OCI-LY1 (cell line): ENCODE data around the gene P3H2.

Experiments used
- CTCF ChIP-seq: fragments of 200-600 bp; sonication (generic), shearing (Covaris generic); IDR thresholded peaks from 2 replicates; pipeline ENCODE4 v1.5.1; 2017; ENCODE audit warnings: mild to moderate bottlenecking, antibody characterized with exemption, low read length, moderate library complexity, mixed read lengths
- EZH2 ChIP-seq: fragments of 200-600 bp; sonication (generic), shearing (Covaris generic); IDR thresholded peaks from 2 replicates; pipeline ENCODE4 v1.8.0; 2017; ENCODE audit warnings: borderline replicate concordance, mixed run types, mild to moderate bottlenecking, antibody characterized with exemption, low read length, moderate library complexity, mixed read lengths

GRCh38 chr3:190055773-190056172 lies 64.9 kb downstream of the P3H2 start:
- no peak for TF ChIP-seq CTCF
- no peak for TF ChIP-seq EZH2
